Stimulated activated naive CD8-positive, alpha-beta T cell treated with anti-CD3 and anti-CD28 coated beads, Interleukin-15, amount 100 ng/mL, for 72 hours (primary cell): ENCODE results near the gene MEIOC.
"Not testable (repeated sequence)": the region's sequence is repeated elsewhere in the genome, so short reads cannot be mapped to it uniquely, and the experiment has no call there.

Source experiments
- ATAC-seq: fragments of 150-1000 bp; cut with Tn5 transposase; 2 replicates; pipeline ENCODE4 v1.10.0; 2021; ENCODE audit warnings: mild to moderate bottlenecking, moderate library complexity
- DNase-seq, 2 donors: peaks; one replicate each; pipeline ENCODE4 v3.0.0; 2021 to 2022
- H3K27ac Mint-ChIP-seq, 2 donors: one replicate each; pipeline ENCODE4 v1.8.0; 2022; ENCODE audit warnings: mild to moderate bottlenecking in 2 of 2, mixed read lengths in 2 of 2, moderate library complexity in 2 of 2
- H3K27me3 Mint-ChIP-seq: one replicate; pipeline ENCODE4 v1.8.0; 2022; ENCODE audit warnings: mixed read lengths
- H3K4me1 Mint-ChIP-seq: one replicate; pipeline ENCODE4 v1.8.0; 2022; ENCODE audit warnings: mild to moderate bottlenecking, mixed read lengths
- H3K4me3 Mint-ChIP-seq, 2 donors: one replicate each; pipeline ENCODE4 v1.8.0; 2022; ENCODE audit warnings: mild to moderate bottlenecking in 2 of 2, mixed read lengths in 2 of 2, moderate library complexity in 1 of 2
- H3K9me3 Mint-ChIP-seq, 2 donors: one replicate each; pipeline ENCODE4 v1.8.0; 2022; ENCODE audit warnings: mixed read lengths in 2 of 2

The MEIOC gene

GRCh38 chr17:44655983-44656710 is at the start of gene MEIOC:
MEIOC (plus strand) TSS chr17:44656468; CDS start chr17:44656614, 146 bp downstream.
- DNase-seq: peak; percentile 36 to 42
- Mint-ChIP-seq H3K9me3 (no peaks in the 10 kb centered on the region), H3K27me3 (peaks cover 52% of the 10 kb centered on the region), H3K4me3 (peak within 1 kb of the TSS; percentile 83), H3K27ac (no peak within 1 kb of the TSS), H3K4me1 (peaks cover 16% of the 10 kb centered on the region)
- peak; percentile 87 for ATAC-seq

GRCh38 chr17:44606658-44607057 is 49.6 kb upstream of the MEIOC start:
- no peak for DNase-seq
- ATAC-seq: no peak
- Mint-ChIP-seq H3K27me3 (peaks cover 17% of the 10 kb centered on the region), H3K9me3 (no peaks in the 10 kb centered on the region), H3K4me3 (no peak overlapping the region), H3K4me1 (no peaks in the 10 kb centered on the region), H3K27ac (no peak overlapping the region)

GRCh38 chr17:44607836-44608690 is 48.2 kb upstream of the MEIOC start:
- Mint-ChIP-seq H3K4me3 (no peak overlapping the region), H3K9me3 (no peaks in the 10 kb centered on the region), H3K27ac (peak overlapping the region in 1 of 2 donors; percentile 71), H3K27me3 (peaks cover 8% of the 10 kb centered on the region), H3K4me1 (no peaks in the 10 kb centered on the region)
- DNase-seq (no peak), ATAC-seq (no peak)

DNA sequence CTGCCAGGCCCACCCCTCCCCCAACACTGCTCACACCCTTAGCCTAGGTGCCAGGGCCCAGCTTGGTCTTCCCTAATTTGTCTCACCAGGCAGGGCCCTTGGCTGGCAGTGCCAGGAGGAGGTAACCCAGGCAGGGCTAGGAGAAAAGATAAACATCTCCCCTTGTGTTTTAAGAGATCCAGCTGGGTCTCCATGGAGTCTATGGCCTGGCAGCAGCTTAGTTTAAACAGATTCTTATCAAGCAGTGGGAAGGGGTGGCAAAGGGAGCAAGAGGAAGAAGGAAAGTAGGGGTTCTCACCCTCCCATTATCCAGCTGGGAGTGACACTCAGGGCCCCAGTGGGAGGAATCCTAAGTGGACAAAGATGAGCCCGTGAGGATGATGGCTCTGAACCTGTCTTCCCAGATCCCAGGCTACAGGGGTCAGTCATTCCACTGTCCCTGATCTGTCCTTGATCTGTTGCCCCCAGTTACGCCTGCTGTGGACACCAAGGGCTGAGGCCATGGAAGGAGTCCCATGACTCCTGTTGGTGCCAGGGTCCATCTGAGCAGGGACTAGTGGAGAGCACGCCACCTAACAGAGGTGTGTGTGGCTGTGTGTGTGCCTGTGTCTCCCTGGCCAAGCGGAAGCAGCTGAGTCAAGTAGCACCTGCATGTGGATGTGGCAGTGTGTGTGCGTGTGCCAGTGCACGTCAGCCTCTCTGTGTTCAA is 47.4 kb upstream of the MEIOC start:
- Mint-ChIP-seq H3K4me3 (no peak overlapping the region), H3K9me3 (no peaks in the 10 kb centered on the region), H3K27me3 (peaks cover 8% of the 10 kb centered on the region), H3K4me1 (no peaks in the 10 kb centered on the region), H3K27ac (no peak overlapping the region)
- ATAC-seq: no peak
- no peak for DNase-seq

GRCh38 chr17:44610331-44610730 is 45.9 kb upstream of the MEIOC start:
- H3K9me3 Mint-ChIP-seq: no peaks in the 10 kb centered on the region
- peaks cover 8% of the 10 kb centered on the region for H3K27me3 Mint-ChIP-seq
- DNase-seq (no peak), ATAC-seq (no peak)
- H3K27ac Mint-ChIP-seq: no peak overlapping the region
- H3K4me1 Mint-ChIP-seq: no peaks in the 10 kb centered on the region
- no peak overlapping the region for H3K4me3 Mint-ChIP-seq

DNA sequence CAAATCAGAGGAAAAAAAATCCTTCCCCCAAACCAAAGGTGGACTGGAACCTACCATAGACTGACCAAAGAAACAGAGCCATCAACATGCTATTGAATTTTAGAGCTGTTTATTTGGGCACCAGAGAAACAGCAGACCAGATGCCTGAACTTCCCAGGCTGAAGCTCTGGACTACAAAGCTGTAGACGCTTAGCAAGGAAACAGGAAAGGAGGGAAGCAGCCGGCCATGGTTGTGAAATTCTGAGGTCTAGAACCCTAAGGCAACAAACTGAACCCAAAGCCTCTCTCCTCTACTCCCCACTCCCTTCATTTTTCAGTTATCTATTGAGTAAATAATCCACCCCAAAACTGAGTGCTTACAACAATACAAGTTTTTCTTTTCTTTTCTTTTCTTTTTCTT is 45.4 kb upstream of the MEIOC start:
- Mint-ChIP-seq H3K4me3 (no peak overlapping the region), H3K27me3 (peaks cover 8% of the 10 kb centered on the region), H3K27ac (no peak overlapping the region), H3K9me3 (no peaks in the 10 kb centered on the region), H3K4me1 (no peaks in the 10 kb centered on the region)
- ATAC-seq (no peak), DNase-seq (no peak)

DNA sequence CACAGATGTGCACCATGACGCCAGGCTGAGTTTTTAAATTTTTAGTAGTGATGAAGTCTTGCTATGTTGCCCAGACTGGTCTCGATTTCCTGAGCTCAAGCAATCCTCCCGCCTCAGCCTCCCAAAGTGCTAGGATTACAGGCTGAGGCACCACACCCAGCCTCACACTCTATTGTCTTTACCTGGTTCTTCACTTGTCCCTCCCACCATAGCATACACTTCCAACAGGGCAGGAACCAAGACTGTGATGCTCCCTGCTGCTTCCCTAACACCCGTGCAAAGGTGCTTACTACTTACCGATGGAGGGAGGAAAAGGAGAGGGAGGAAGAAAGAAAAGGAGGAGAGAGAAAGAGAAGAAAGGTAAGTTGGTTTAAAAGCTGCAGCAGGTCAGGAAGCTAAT is 41.4 kb upstream of the MEIOC start:
- DNase-seq (no peak), ATAC-seq (no peak)
- Mint-ChIP-seq H3K9me3 (no peaks in the 10 kb centered on the region), H3K4me3 (no peak overlapping the region), H3K27ac (no peak overlapping the region), H3K27me3 (peaks cover 10% of the 10 kb centered on the region), H3K4me1 (no peaks in the 10 kb centered on the region)

GRCh38 chr17:44618652-44619051 is 37.6 kb upstream of the MEIOC start:
- not testable (repeated sequence) for DNase-seq, H3K9me3 Mint-ChIP-seq, H3K27me3 Mint-ChIP-seq, ATAC-seq, H3K4me3 Mint-ChIP-seq, H3K27ac Mint-ChIP-seq, H3K4me1 Mint-ChIP-seq

DNA sequence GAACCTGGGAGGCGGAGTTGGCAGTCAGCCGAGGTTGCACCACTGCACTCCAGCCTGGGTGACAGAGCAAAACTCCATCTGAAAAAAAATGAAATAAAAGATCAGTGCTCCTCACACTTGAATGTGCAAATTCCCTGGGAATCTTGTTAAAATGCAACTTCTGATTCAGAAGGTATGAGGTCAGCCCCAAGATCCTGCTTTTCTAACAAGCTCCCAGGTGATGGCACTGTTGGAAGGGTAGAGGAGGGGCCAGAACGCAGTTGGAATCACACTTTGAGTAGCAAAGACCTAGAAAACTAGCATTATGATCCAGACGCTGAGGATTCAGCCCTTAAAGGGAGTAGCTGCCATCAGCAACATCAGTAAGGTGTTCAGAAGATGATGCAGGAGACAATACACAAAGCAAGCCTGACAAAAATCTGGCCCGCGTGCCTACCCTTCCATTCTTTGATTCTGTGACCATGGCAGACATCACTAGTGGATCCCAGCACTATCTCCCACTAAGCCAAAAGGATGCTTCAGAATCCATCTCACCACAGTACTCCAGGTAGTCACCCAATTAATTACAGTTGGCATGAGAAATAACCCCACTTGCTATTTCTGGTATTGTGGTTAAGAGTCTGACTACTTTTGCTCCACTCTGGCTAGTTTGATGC is 33.1 kb upstream of the MEIOC start:
- ATAC-seq (no peak), DNase-seq (no peak)
- H3K27ac Mint-ChIP-seq: no peak overlapping the region
- peaks cover 8% of the 10 kb centered on the region for H3K27me3 Mint-ChIP-seq
- no peak overlapping the region for H3K4me3 Mint-ChIP-seq
- H3K4me1 Mint-ChIP-seq: no peaks in the 10 kb centered on the region
- no peaks in the 10 kb centered on the region for H3K9me3 Mint-ChIP-seq

DNA sequence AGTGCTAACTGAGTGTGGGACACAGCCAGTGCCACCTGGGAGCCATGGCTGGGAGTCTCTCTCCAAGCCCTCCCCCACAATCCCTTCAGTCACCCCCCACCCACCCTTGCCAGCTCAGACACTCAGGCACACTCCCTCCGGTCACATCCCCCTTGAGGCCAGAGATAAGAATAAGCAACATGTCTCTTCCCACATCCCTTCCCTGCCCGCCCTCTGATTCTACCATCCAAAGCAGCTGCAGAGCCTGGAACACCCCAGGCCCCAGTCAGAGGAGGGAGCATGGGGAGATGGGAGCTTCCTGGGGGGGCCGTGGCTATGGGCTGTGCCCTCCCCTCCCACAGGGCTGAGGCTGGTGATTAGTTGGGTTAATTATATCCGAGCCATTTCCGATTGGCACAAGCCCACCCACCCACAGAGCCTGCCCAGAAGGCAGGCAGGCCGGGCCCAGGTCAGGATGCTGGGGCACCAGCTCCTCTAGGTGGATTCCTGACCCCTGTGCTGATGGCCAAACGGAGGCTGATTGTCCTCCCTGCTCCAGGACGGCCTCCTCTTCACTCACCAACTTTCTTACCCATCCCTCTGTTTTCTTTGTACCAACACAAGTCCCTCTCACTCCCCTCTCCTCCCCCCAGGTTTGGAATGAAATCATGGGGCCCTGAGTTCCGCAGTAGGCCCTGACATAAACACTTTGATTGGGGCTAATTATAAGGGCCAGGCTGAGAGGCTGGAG is 28.6 kb upstream of the MEIOC start:
- Mint-ChIP-seq H3K4me1 (no peaks in the 10 kb centered on the region), H3K27ac (no peak overlapping the region), H3K9me3 (no peaks in the 10 kb centered on the region), H3K4me3 (no peak overlapping the region), H3K27me3 (peaks cover 20% of the 10 kb centered on the region)
- DNase-seq: no peak
- no peak for ATAC-seq

DNA sequence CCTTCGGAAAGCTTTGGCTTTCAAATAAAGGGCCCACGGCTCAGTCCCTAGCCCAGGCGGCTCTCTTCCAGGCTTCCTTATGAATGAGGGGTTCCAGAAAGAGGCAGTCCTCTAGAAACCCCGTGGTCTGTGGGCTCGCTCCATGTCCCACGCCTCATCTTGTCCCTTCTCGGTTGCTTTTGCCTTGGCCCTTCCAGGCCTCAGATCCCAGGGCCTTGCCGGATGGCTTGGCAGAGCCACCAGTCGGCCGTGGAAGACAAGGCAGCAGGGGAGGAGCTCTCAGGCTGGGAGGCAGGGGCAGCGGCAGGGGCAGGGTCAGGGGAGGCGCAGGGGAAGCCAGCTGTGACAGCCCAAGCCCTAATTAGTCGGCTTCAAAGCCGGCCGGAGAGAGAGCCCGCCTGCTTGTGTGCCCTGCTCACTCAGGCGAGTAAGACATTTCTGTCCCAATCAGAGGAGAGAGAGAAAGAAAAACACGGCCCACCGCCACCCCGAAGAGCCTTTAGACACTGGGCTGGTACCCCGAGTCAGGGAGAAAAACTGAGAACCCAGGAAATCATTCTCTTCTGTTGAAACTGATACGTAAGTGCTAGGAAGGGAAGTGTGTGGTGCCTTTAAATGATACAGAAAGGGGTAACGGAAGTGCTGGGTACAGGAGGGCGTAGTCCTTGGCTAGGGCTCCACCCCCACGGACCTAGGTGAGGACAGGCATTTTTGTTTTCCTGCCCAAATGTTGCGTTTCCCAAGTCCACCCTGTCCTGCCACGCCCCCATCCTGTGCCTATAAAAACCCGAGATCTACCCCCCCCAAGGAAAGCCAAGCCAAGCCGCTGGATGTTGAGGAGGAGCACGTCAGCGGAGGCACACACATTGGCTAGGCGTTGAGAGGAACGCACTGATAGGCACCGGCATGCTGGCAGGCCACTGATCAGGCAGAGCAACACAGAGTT is 27.8 kb upstream of the MEIOC start:
- no peaks in the 10 kb centered on the region for H3K9me3 Mint-ChIP-seq
- H3K27me3 Mint-ChIP-seq: peaks cover 20% of the 10 kb centered on the region
- no peak overlapping the region for H3K27ac Mint-ChIP-seq
- ATAC-seq (no peak), DNase-seq (no peak)
- no peaks in the 10 kb centered on the region for H3K4me1 Mint-ChIP-seq
- peak overlapping the region in 1 of 2 donors; percentile 58 for H3K4me3 Mint-ChIP-seq

GRCh38 chr17:44629314-44629713 is 27.0 kb upstream of the MEIOC start:
- no peak for ATAC-seq
- no peak for DNase-seq
- H3K4me3 Mint-ChIP-seq: no peak overlapping the region
- no peaks in the 10 kb centered on the region for H3K4me1 Mint-ChIP-seq
- H3K27me3 Mint-ChIP-seq: peaks cover 20% of the 10 kb centered on the region
- H3K9me3 Mint-ChIP-seq: no peaks in the 10 kb centered on the region
- no peak overlapping the region for H3K27ac Mint-ChIP-seq

- Mint-ChIP-seq H3K27ac (no peak overlapping the region), H3K4me3 (no peak overlapping the region)
- no peak for DNase-seq
These were observed 25.6 kb upstream of the MEIOC start for GRCh38 chr17:44630703-44631102.

DNA sequence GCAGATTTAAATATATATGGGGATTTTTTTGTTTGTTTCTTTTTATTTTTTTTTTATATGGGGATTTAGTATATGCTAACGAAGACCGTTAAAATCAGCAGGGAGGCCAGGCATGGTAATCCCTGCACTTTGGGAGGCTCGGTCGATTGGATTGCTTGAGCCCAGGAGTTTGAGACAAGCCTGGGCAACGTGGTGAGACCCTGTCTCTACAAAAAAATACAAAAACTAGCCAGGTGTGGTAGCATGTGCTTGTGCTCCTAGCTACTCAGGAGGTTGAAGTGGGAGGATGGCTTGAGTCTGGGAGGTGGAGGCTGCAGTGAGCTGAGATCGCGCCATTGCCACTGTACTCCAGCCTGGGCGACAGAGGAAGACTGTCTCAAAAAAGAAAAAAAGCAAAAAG is 22.3 kb upstream of the MEIOC start:
- no peak for ATAC-seq
- peaks cover 26% of the 10 kb centered on the region for H3K27me3 Mint-ChIP-seq
- no peak overlapping the region for H3K4me3 Mint-ChIP-seq
- H3K9me3 Mint-ChIP-seq: no peaks in the 10 kb centered on the region
- no peak for DNase-seq
- H3K4me1 Mint-ChIP-seq: no peaks in the 10 kb centered on the region
- no peak overlapping the region for H3K27ac Mint-ChIP-seq

More at GRCh38 chr17:44630703-44631102, 25.6 kb upstream of the MEIOC start:
- ATAC-seq: no peak
- H3K9me3 Mint-ChIP-seq: no peaks in the 10 kb centered on the region
- no peaks in the 10 kb centered on the region for H3K4me1 Mint-ChIP-seq
- H3K27me3 Mint-ChIP-seq: peaks cover 27% of the 10 kb centered on the region
